HG03460 (cell line): ENCODE results near the gene COQ8B.
A peak's percentile ranks its signal among the peaks of the same experiment; 100 is the strongest.

Source experiments
- ATAC-seq: cut with Tn5 transposase; IDR thresholded peaks from one replicate; pipeline ENCODE4 v1.9.1; 2021; ENCODE audit not compliant: unreplicated experiment

The COQ8B gene

GRCh38 chr19:40691421-40692211 lies 25.1 kb downstream of the COQ8B start:
- ATAC-seq: no peak

DNA sequence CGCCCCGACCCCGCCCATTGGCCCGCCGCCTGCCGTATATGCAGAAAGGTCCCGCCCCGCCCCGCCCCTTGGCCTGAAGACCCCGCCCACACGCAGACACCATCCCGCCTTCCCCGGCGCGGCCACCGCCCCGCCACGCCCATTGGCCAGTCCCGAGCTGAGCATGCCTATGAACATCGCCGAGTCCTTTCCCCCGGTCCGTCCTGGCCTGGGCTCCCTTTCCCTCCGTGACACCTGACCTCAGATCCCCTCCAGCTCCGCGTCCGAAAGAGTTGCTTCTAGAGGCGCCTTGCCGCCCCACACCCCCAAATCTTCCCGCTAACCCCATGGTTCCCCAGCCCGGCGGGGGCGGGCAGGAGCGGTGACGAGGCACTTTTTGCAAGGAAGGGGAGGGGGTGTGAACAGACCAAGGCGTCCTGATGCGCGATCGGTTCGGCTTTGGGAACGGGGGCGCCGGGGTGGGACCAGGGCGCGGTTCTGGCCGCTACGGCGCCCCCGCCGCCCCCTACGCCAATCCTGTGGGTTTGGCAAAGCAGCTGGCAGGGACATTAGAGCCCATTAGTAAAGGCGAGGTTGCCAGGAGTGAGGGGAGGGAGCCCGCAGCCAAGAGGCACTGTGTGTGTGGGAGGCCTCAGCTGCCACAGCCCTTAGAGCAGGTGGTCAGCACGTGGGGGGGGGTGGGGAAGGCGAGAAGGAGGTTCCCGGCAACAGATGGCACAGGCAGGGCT lies 25.8 kb downstream of the COQ8B start:
- ATAC-seq: peak; percentile 65

GRCh38 chr19:40690050-40690692 lies 26.5 kb downstream of the COQ8B start, which contains the start of gene NUMBL:
Gene NUMBL, minus strand, starts transcription at chr19:40690651. Its CDS starts 168 bp downstream, at chr19:40690483.
- no peak for ATAC-seq

DNA sequence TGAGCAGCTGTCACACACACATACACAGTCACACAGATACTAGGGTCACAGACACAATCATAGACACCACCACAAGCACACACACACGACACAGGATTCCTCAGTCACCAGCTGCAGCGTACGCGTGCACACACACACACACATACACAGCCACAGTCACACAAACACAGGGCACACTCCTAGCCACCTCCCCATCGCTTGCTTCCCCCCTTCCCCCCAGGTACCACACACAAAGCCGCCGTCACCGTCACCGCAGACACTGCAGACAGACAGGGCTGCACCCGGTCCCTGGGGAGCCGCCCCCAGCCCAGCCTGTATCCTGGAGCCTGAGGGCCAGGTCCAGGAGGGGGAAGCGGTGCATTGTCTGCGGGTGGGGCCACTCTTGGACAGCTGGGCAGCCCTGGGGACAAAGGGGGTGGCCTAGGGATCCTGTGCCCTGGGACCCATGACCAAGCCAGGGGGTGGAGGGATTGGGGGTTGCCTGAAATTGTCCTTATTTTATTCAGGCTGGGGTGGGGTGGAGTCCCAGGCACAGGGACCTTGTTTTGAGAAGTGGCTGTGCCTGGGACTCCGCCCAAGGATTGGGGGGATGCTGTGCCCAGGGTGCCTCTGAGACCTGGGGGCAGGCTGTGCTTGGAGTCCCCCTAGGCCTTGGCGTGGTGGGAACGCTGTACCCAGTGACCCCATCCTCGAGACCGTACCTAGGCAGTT lies 27.2 kb downstream of the COQ8B start:
- no peak for ATAC-seq

GRCh38 chr19:40688987-40689338 lies 27.7 kb downstream of the COQ8B start:
- ATAC-seq: no peak

DNA sequence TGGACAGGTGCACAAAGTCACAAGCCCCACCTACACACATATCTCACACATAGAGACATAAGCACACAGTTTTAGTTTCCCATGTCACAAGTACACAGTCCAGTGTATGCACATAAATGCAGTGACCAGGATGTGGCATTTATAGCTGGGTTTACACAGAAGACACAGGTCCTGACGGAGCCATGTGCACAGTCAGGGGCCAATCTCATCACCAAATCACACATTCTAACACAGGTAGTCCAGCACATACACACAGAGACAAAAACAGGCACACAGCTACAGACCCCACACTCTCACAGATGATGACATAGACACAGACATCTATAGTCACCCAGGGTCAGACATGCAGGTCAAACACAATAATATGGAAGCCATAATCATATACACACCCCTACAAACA lies 28.4 kb downstream of the COQ8B start:
- no peak for ATAC-seq

DNA sequence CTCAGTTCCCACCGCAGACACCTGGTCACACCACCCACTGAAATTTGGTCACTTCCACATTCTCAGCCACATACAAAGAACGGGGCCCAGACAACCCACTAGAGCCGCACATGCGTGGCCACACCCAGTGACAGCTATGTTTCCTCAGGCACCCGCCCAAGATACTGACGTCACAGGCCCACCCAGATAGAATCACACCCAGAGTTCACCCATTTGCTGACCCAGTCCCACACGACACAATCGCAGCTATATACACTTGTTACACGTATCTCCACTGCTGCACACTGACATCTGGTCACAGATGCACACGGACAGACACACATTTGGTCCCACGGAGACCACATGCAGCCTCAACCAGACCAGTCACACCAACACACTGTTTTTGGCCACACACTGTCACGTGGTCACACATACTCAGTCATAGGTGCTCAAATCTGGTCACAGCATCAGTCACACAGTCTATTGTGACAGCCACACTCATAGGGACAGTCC lies 29.1 kb downstream of the COQ8B start:
- no peak for ATAC-seq

GRCh38 chr19:40686882-40687524 lies 29.7 kb downstream of the COQ8B start:
- no peak for ATAC-seq

DNA sequence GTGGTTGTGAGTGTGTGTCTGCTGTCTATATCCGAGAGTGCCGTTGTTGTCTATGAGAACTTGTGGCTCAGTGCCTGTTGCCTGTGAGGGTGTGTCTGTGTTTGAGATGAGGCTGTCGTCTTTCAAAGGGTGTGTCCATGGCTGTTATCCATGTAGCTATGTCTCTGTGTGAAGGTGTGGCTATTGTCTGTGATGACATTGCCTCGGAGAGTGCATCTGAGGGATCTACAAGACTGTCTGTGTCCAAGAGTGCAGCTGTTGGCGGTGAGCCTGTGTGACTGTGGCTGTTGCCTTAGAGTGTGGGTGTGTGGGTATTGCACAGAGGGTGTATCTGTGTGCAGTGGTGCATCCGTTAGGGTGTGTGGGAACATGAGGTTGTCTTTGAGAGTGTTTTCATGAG lies 31.1 kb downstream of the COQ8B start:
- ATAC-seq: no peak

DNA sequence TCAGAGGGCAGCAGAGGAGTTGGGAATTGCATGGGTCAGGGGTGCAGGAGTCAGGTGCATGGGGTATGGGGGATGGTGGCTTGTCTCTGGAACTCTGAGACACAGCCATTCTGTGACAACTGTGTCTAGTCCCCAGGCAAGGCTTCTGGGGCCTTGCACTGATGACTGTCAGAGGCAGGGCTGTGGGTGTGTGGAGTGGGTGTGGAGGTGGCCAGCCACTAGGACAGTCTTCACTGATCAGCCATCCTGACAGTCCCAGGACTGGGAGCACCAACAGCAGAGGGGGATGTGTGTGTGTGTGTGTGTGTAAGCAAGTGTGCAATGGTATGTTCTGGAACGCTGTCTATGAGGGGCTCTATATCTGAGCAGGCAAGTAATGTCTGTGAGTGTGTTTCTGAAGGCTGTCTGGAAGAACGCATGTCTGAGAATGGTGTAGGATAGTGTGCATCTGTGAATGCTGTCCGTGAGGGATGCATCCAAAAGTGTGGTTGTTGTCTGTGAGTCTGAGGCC lies 31.6 kb downstream of the COQ8B start:
- no peak for ATAC-seq

GRCh38 chr19:40684280-40684679 lies 32.4 kb downstream of the COQ8B start:
- no peak for ATAC-seq

DNA sequence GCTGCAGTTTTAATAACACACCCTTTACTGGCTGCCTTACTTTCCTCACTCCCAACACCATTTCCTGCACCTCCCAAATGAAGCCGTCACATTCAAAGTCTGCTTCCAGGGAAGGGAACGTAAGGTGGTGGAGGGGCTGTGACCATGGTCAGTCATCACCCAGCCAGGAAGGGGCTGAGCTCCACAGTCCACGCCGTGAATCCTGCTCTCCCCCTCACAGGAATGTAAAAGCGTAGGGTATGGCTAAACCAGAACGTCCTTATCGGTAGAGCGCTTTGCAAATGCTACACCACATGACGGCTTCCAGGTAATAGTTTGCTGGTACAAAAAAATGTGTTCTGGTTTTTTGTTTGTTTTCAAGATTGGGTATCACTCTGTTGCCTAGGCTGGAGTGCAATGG lies 33.2 kb downstream of the COQ8B start:
- ATAC-seq: no peak

GRCh38 chr19:40682431-40682964 lies 34.2 kb downstream of the COQ8B start:
- no peak for ATAC-seq

DNA sequence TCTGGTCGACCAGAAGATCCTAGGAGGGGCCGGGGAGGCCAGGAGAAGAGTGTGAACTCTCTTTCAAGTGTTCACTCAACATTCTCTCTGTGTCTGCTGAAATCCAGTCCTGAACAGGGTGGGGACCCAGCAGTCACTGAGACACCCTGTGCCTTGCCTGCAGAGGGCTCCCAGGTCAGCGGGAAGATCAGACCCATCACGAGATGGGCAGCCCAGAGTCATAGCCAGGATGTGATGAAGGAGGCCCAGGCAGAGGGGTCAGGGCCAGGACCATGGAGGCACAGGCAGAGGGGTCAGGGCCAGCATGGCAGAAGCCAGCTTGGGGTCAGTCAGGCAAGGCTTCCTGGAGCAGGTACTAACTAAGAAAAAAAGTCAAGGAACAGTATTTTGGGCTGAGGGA lies 35.6 kb downstream of the COQ8B start:
- ATAC-seq: no peak

- ATAC-seq: no peak
These were observed 39.5 kb downstream of the COQ8B start for GRCh38 chr19:40677156-40677555.

DNA sequence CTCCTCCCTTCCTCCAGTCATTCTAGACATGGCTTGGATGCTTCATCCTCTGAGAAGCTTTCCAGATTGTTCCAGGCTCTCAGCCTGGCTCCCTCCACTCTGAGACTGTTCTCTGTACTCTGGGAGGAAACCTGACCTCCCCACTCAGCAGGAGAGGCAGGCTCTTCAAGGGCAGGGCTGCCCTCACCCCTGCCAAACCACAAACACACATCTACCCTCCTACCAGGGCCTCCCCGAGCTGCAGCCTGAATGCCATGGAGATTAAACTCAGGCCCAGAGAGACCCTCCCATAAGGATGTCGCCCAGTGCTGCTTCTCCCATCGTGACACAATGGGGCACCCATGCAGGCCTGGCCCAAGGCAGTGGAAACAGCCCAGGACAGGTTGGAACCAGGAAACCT lies 42.4 kb downstream of the COQ8B start:
- no peak for ATAC-seq

- no peak for ATAC-seq
These were observed 43.3 kb downstream of the COQ8B start for GRCh38 chr19:40673397-40673796.

DNA sequence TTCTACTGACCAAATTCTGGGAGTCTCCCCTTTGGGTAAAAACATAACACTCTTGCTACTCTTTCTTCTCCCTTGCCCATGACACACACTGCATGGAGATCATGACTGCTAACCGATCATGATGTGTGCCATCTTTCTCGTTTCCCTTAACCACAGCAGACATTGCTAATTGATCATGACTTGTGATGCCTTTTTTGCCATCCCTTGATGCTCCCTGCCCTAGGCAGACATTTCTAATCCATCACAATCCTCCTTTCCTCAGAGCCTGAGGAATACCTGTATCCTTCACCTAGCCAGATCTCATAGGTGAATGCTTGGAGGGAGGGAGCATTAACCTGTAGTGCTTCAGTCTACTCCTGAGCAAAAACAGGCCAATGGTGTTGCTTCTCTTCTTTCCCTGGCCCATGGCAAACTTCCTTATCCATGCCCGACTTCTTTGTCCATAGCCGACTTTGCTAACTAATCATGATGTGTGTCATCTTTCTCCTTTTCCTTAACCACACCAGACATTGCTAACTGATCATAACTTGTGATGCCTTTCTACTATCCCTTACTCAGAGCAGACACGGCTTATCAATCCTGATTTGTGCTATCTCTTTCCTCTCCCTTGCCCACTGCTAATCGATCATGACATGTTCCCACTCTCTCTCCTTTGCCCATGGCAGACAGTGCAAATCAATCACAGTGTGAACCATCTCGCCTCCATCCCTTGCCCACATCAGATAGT lies 44.0 kb downstream of the COQ8B start:
- ATAC-seq: no peak

GRCh38 chr19:40672038-40672437 lies 44.6 kb downstream of the COQ8B start:
- ATAC-seq: no peak

DNA sequence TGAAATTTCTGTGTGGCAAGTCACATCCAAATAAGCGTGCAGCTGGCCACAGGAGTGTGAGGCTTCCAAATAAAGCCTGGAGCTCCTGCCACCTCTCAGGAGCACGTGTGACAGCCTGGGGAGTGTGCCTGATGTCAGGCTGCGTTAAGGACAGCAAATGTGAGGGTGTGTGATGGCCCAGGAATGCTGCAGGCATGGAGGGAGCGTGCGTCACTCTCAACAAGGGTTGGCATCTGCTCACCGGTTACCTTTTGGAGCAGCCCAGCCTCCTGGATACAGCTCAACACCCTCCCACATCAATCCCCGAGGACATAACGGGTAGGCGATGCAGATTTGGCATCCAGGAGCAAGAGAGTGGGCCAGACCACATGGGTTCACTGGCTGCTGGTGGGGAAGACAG lies 45.3 kb downstream of the COQ8B start:
- no peak for ATAC-seq
